Naive thymus-derived CD4-positive, alpha-beta T cell (primary cell): Measurements from ENCODE around the gene VDR. TPM values are rescaled to one million over a fixed set of nuclear protein-coding genes. Genes with fewer than 3 reads are reported as not detected.

Experiments
- ATAC-seq: fragments of 150-1000 bp; cut with Tn5 transposase; 2 replicates; pipeline ENCODE4 v1.10.0; 2021; ENCODE audit warnings: mild to moderate bottlenecking, moderate library complexity
- CTCF ChIA-PET: fragments of 350-600 bp; sonication (Branson Sonifier 250); formaldehyde crosslinking; loops from one replicate; lab custom pipeline; 2021; ENCODE audit warnings: antibody characterized with exemption; lab: Charles Lee
- POLR2A ChIA-PET: fragments of 350-600 bp; sonication (Branson Sonifier 250); formaldehyde crosslinking; loops from one replicate; lab custom pipeline; 2021; ENCODE audit warnings: antibody characterized with exemption, inconsistent platforms; lab: Charles Lee
- DNase-seq, 9 donors: peaks; one replicate each; pipeline versions ENCODE4 v3.0.0 to v3.0.0-alpha.2; 2020 to 2022; ENCODE audit warnings: mixed read lengths in 1 of 9
- H3K27ac ChIP-seq: one replicate; pipeline ENCODE4 v1.7.0; 2013; ENCODE audit warnings: mild to moderate bottlenecking, low read depth, low read length, moderate library complexity
- H3K27me3 ChIP-seq, 2 donors: one replicate each; pipeline ENCODE4 v1.7.0; 2013; ENCODE audit warnings: low read length in 2 of 2, mild to moderate bottlenecking in 2 of 2, moderate library complexity in 2 of 2; ENCODE audit not compliant: control insufficient read depth in 2 of 2, insufficient read depth in 2 of 2
- H3K36me3 ChIP-seq, 3 experiments: 1 replicate in 2 of 3; 2 replicates in 1 of 3; pipeline ENCODE4 v1.7.0; 2013; ENCODE audit warnings: low read length in 3 of 3, mild to moderate bottlenecking in 3 of 3, moderate library complexity in 1 of 3; ENCODE audit not compliant: insufficient read depth in 3 of 3, control insufficient read depth in 2 of 3
- H3K4me1 ChIP-seq, 2 donors: one replicate each; pipeline ENCODE4 v1.7.0; 2013; ENCODE audit warnings: low read length in 2 of 2, mild to moderate bottlenecking in 2 of 2, moderate library complexity in 1 of 2; ENCODE audit not compliant: control insufficient read depth in 2 of 2, insufficient read depth in 2 of 2
- H3K4me3 ChIP-seq: 2 replicates; pipeline ENCODE4 v1.7.0; 2013; ENCODE audit warnings: mild to moderate bottlenecking, low read length
- H3K9me3 ChIP-seq, 3 experiments: 1 replicate in 2 of 3; 2 replicates in 1 of 3; pipeline ENCODE4 v1.7.0; 2013; ENCODE audit warnings: low read length in 3 of 3; ENCODE audit not compliant: control insufficient read depth in 2 of 3
- H3K27ac Mint-ChIP-seq, 9 donors: one replicate each; pipeline ENCODE4 v1.8.0; 2020 to 2022; ENCODE audit warnings: mixed read lengths in 9 of 9, mild to moderate bottlenecking in 8 of 9, moderate library complexity in 5 of 9, inconsistent platforms in 2 of 9
- H3K27me3 Mint-ChIP-seq, 5 donors: one replicate each; pipeline ENCODE4 v1.8.0; 2021 to 2022; ENCODE audit warnings: mixed read lengths in 5 of 5, mild to moderate bottlenecking in 1 of 5
- H3K36me3 Mint-ChIP-seq, 5 donors: one replicate each; pipeline ENCODE4 v1.8.0; 2020 to 2022; ENCODE audit warnings: mixed read lengths in 5 of 5, mild to moderate bottlenecking in 3 of 5, inconsistent platforms in 1 of 5
- H3K4me1 Mint-ChIP-seq, 7 donors: one replicate each; pipeline ENCODE4 v1.8.0; 2020 to 2022; ENCODE audit warnings: mixed read lengths in 7 of 7, mild to moderate bottlenecking in 3 of 7, inconsistent platforms in 1 of 7
- H3K4me3 Mint-ChIP-seq, 10 donors: one replicate each; pipeline ENCODE4 v1.8.0; 2020 to 2022; ENCODE audit warnings: mild to moderate bottlenecking in 10 of 10, mixed read lengths in 10 of 10, moderate library complexity in 6 of 10, inconsistent platforms in 2 of 10
- H3K9me3 Mint-ChIP-seq, 11 donors: one replicate each; pipeline ENCODE4 v1.8.0; 2020 to 2022; ENCODE audit warnings: mixed read lengths in 11 of 11, mild to moderate bottlenecking in 4 of 11, inconsistent platforms in 1 of 11, moderate library complexity in 1 of 11
- intact Hi-C, 2 donors: fragments of 100-400 bp; cut with micrococcal nuclease; formaldehyde crosslinking; loops; one replicate each; pipeline ENCODE4 v1.15.1; 2023
- polyA plus RNA-seq, 2 donors: library from polyadenylated mRNA; unstranded; fragments of 300-500 nt; fragmentation: Illumina TruSeq; gene quantifications; one replicate each; pipeline ENCODE4 v1.2.3, GENCODE V29; 2021
- total RNA-seq, 6 experiments: library from RNA in 5 of 6; stranded (reverse) in 5 of 6; gene quantifications; 1 replicate in 5 of 6; 2 replicates in 1 of 6; pipeline ENCODE4 v1.2.3 and lab custom pipeline; 2021 to 2026

Gene VDR
- total and polyA plus RNA-seq, 7 experiments from 2014 or later: 0.11 to 82.6 (median 2.5) TPM

- ChIA-PET CTCF (interaction anchor here (0.5 kb wide), 1 partner anchor 53 kb away, joined by 6 read pairs; no protein-coding TSS in a partner anchor), POLR2A (no interaction called here)
- Mint-ChIP-seq H3K27me3 (no peaks in the 10 kb centered on the region), H3K9me3 (no peaks in the 10 kb centered on the region), H3K27ac (no peak overlapping the region), H3K4me1 (peaks cover 0 to 33% (median 4%) of the 10 kb centered on the region in 7 donors), H3K36me3 (peaks cover 0 to 23% (median 0%) of the 10 kb centered on the region in 5 donors), H3K4me3 (no peak overlapping the region)
- H3K27ac ChIP-seq: no peak overlapping the region
- H3K4me3 ChIP-seq: no peak overlapping the region
- DNase-seq (no peak), ATAC-seq (no peak)
- H3K9me3 ChIP-seq: no peaks in the 10 kb centered on the region
- no peaks in the 10 kb centered on the region for H3K36me3 ChIP-seq
- H3K4me1 ChIP-seq: no peaks in the 10 kb centered on the region
- H3K27me3 ChIP-seq: no peaks in the 10 kb centered on the region
- intact Hi-C loops: loop anchor here in 1 of 2 donors (5.0 kb wide), 1 partner anchor 92 kb away; no protein-coding TSS in a partner anchor
Observed at GRCh38 chr12:47855502-47855901, 49.3 kb downstream of the VDR start.

DNA sequence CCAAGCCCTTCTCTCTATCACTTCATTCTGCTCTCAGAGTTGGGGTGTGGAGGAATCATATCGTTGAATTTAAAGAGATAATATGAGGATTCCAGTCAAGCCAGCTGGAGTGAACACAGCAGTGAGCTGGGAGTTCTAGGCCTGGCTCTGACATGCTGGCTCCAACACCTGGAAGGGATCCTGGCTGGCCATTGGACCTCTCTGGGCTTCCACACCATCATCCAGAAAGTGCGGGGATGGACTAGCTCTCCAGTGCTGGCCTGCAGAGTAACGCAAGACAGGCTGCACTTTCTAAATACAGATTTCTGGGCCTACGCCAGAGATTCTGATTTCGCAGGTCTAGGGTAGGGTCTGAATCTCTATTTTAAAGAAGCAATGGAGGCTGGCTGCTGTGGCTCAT, 50.3 kb downstream of the VDR start:
- H3K27ac ChIP-seq: no peak overlapping the region
- no peaks in the 10 kb centered on the region for H3K4me1 ChIP-seq
- CTCF ChIA-PET: interaction anchor here (1.1 kb wide), 1 partner anchor 110 kb away, joined by 3 read pairs; no protein-coding TSS in a partner anchor
- H3K27me3 ChIP-seq: no peaks in the 10 kb centered on the region
- Mint-ChIP-seq H3K27me3 (no peaks in the 10 kb centered on the region), H3K9me3 (no peaks in the 10 kb centered on the region), H3K36me3 (peaks cover 0 to 22% (median 0%) of the 10 kb centered on the region in 5 donors), H3K4me1 (peaks cover 0 to 31% (median 3%) of the 10 kb centered on the region in 7 donors), H3K4me3 (no peak overlapping the region), H3K27ac (no peak overlapping the region)
- no peaks in the 10 kb centered on the region for H3K9me3 ChIP-seq
- no peak for ATAC-seq
- intact Hi-C loops: no loop called here
- no peaks in the 10 kb centered on the region for H3K36me3 ChIP-seq
- no peak for DNase-seq
- POLR2A ChIA-PET: no interaction called here
- H3K4me3 ChIP-seq: no peak overlapping the region

GRCh38 chr12:47852096-47852571, 52.7 kb downstream of the VDR start:
- no peaks in the 10 kb centered on the region for H3K9me3 Mint-ChIP-seq
- H3K4me3 Mint-ChIP-seq: no peak overlapping the region
- Histone ChIP-seq H3K27me3 (no peaks in the 10 kb centered on the region), H3K27ac (no peak overlapping the region), H3K4me1 (no peaks in the 10 kb centered on the region), H3K9me3 (no peaks in the 10 kb centered on the region), H3K36me3 (no peaks in the 10 kb centered on the region), H3K4me3 (no peak overlapping the region)
- intact Hi-C loops: no loop called here
- H3K27ac Mint-ChIP-seq: no peak overlapping the region
- DNase-seq: no peak
- ChIA-PET CTCF (interaction anchor here (0.7 kb wide), 1 partner anchor 55 kb away, joined by 4 read pairs; no protein-coding TSS in a partner anchor), POLR2A (no interaction called here)
- peaks cover 0 to 21% (median 0%) of the 10 kb centered on the region in 7 donors for H3K4me1 Mint-ChIP-seq
- ATAC-seq: no peak
- peaks cover 0 to 18% (median 0%) of the 10 kb centered on the region in 5 donors for H3K36me3 Mint-ChIP-seq
- H3K27me3 Mint-ChIP-seq: no peaks in the 10 kb centered on the region

DNA sequence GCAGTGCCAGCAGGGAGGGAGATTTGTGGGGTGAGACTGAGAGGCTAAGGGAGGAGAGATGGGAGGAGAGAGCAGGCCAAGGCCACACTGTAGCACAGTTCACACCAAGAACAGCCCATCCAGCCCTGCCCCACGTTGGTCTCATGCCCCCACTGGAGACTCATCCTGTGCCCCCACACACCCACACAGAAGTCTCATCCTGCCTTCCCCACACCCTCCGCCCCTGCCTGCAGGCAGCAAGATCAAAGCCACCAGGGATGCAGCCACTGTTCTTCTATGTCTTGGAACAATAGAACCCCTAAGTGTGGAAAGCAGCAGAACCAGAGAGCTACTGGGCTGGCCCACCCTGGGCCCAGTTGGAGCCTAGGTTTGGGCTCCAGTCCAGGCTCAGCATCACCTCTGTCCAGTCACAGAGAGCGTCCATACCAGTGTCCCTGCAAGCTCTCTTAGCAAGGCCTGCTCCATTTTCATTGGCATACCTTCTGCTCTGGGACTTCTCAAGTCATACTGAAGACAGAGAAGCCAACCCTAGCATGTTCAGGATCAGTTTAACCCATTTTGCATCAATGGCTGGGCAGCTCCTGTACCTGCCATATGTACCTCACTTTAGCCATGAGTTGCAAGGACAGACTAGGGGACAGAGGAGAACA, 53.4 kb downstream of the VDR start:
- intact Hi-C loops: no loop called here
- Mint-ChIP-seq H3K4me1 (peaks cover 0 to 23% (median 0%) of the 10 kb centered on the region in 7 donors), H3K4me3 (no peak overlapping the region), H3K27me3 (no peaks in the 10 kb centered on the region), H3K9me3 (no peaks in the 10 kb centered on the region), H3K36me3 (peaks cover 0 to 18% (median 0%) of the 10 kb centered on the region in 5 donors), H3K27ac (peak overlapping the region in 1 of 9 donors; percentile 47)
- ChIA-PET POLR2A (no interaction called here), CTCF (interaction anchor here (0.7 kb wide), 1 partner anchor 54 kb away, joined by 4 read pairs; no protein-coding TSS in a partner anchor)
- Histone ChIP-seq H3K4me3 (no peak overlapping the region), H3K36me3 (no peaks in the 10 kb centered on the region), H3K4me1 (no peaks in the 10 kb centered on the region), H3K9me3 (no peaks in the 10 kb centered on the region), H3K27ac (no peak overlapping the region), H3K27me3 (no peaks in the 10 kb centered on the region)
- DNase-seq (no peak), ATAC-seq (no peak)

DNA sequence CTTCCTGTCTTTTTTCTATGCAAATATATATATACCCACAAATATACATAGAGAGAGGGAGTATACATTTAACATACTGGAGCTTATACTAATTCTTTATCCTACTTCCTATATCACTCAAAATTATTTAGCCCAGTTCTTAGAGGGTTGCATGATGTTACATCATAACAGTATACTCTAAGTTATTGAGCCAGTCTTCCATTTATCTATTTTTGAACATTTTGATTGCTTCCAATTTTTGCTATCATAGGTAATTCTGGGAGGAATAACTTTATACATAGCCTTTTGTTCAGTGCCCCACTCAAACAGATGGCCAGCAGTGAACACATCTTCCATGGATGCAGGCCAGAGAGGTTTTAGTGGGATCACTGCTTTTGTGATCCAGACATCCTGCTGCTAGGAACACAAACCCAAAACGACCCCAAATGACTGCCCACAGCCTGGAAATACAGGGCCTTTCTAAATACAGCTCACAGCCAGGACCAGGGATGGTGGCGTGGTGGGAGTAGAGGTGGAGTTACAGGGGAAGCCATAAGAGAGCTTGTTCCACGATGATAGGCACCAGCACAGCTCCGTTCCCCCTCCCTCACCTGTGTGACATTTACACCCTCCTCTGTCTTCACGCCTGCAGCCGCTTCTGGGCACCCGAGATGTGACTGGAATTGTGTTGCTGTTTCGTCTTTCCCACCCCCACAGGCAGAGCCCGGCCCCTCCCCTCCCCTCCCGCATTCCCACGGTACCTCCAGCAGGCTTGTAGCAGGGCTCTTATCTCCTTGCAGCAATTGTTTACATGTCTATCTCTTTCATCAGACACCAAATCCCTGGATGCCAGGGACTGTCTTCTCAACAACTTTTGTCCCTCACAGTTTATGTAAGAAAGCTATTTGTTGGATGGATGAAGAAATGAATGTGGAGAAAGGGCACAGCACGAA, 54.4 kb downstream of the VDR start:
- POLR2A ChIA-PET: no interaction called here
- intact Hi-C loops: no loop called here

GRCh38 chr12:47849261-47849660, 55.5 kb downstream of the VDR start:
- no peaks in the 10 kb centered on the region for H3K36me3 ChIP-seq
- ChIA-PET CTCF (interaction anchor here (0.5 to 1.3 kb wide), 2 partner anchors 74 to 107 kb away, joined by 3 read pairs; no protein-coding TSS in a partner anchor), POLR2A (no interaction called here)
- no peaks in the 10 kb centered on the region for H3K9me3 ChIP-seq
- H3K36me3 Mint-ChIP-seq: peaks cover 0 to 24% (median 3%) of the 10 kb centered on the region in 5 donors
- no peak for DNase-seq
- no peaks in the 10 kb centered on the region for H3K27me3 Mint-ChIP-seq
- no peak overlapping the region for H3K4me3 Mint-ChIP-seq
- no peak for ATAC-seq
- H3K27ac ChIP-seq: no peak overlapping the region
- H3K4me1 Mint-ChIP-seq: peaks cover 0 to 23% (median 0%) of the 10 kb centered on the region in 7 donors
- H3K27me3 ChIP-seq: no peaks in the 10 kb centered on the region
- no peaks in the 10 kb centered on the region for H3K9me3 Mint-ChIP-seq
- intact Hi-C loops: no loop called here
- H3K27ac Mint-ChIP-seq: no peak overlapping the region
- no peak overlapping the region for H3K4me3 ChIP-seq
- no peaks in the 10 kb centered on the region for H3K4me1 ChIP-seq

More for the DNA sequence above, 54.4 kb downstream of the VDR start:
- no peaks in the 10 kb centered on the region for H3K27me3 Mint-ChIP-seq
- peak overlapping the region in 2 of 9 donors; percentile 9 to 52 for H3K27ac Mint-ChIP-seq
- H3K4me3 ChIP-seq: no peak overlapping the region
- no peaks in the 10 kb centered on the region for H3K27me3 ChIP-seq
- no peak overlapping the region for H3K27ac ChIP-seq
- H3K4me1 Mint-ChIP-seq: peaks cover 0 to 23% (median 0%) of the 10 kb centered on the region in 7 donors
- H3K9me3 Mint-ChIP-seq: no peaks in the 10 kb centered on the region
- no peak overlapping the region for H3K4me3 Mint-ChIP-seq
- no peaks in the 10 kb centered on the region for H3K4me1 ChIP-seq
- H3K9me3 ChIP-seq: no peaks in the 10 kb centered on the region
- no peak for DNase-seq
- peaks cover 0 to 22% (median 0%) of the 10 kb centered on the region in 5 donors for H3K36me3 Mint-ChIP-seq
- CTCF ChIA-PET: interaction anchor here (0.6 to 1.4 kb wide), 2 partner anchors 12 to 108 kb away, joined by 3 to 4 read pairs; no protein-coding TSS in a partner anchor
- no peak for ATAC-seq
- H3K36me3 ChIP-seq: no peaks in the 10 kb centered on the region
